NCI-H748 (cell line): ENCODE data around the gene SLC17A1.

Source experiments
- DNase-seq: peaks from one replicate; lab custom pipeline; 2025; ENCODE audit not compliant: unreplicated experiment; lab: John Stamatoyannopoulos, UW

Gene SLC17A1

GRCh38 chr6:25833136-25833535 lies 1.3 kb upstream of the SLC17A1 start:
- no peak for DNase-seq

DNA sequence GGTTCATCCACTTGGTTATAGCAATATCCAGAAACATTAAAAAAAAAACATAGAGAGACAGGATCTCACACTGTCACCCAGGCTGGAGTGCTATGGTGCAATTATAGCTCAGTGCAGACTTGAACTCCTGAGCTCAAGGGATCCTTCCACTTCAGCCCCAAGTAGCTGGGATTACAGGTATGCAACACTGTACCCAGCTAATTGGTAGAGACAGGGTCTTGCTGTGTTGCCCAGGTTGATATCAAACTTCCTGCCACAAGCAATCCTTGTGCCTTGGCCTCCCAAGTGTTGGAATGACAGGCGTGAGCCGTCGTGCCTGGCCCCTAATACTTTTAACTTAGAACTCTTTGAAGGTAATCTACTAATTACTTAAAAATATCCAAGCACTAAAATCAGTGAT lies 818 bp upstream of the SLC17A1 start:
- no peak for DNase-seq

DNA sequence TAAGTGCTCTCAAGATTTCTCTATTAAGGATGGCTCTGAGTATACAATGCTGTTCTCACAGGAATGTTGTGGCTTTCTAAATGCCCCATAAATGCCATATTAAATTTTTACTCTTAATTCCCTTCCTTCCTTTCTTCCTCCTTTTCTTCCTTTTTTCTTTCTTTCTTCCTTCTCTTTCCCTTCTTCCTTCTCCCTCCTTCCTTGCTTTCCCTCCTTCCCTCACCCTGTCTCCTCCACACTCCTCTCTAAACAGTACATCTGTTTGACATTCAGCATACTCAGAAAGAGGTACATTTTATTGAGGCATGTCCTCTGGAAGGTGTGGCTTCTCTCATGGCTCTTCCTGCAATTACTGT lies 433 bp upstream of the SLC17A1 start:
- DNase-seq = no peak

- no peak for DNase-seq
These were observed 1.4 kb downstream of the SLC17A1 start for GRCh38 chr6:25830458-25830857.

DNA sequence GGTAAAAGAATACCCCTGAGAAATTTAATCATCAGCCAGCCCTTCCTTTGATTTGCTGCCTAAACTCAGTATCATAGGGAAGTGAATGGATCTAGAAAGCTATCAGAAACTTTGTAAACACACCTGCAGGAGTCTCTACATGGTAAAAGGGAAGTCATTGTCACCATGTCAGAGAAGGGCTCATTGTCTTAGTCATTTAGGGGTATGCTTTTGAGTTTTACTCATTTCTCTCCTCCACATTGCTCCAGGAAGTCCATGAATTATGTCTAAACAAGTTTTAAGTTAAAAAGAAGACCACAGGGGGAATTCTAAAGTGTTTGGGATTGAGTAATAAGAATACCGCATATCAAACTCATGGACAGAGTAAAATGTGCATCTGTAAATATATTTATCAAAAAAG lies 2.5 kb downstream of the SLC17A1 start:
- DNase-seq = no peak

DNA sequence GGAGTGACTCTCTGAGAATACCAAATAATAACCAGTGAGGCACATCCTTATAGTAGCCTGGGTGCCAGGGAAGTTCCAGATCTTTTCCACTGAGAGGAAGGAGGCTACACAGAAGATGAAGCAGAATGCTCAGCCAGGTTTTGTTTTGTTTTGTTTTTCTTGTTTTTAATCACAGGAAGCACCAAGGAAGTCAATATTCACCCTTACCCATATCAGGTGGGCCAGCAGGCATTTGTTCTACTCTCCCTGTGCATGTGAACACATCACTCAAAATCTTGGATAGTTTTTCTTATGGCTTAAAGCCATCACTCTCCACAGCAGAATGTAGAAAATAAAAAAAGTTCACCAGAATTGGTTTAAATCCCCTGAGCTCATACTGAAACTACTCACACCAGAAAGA lies 10.5 kb downstream of the SLC17A1 start:
- no peak for DNase-seq

DNA sequence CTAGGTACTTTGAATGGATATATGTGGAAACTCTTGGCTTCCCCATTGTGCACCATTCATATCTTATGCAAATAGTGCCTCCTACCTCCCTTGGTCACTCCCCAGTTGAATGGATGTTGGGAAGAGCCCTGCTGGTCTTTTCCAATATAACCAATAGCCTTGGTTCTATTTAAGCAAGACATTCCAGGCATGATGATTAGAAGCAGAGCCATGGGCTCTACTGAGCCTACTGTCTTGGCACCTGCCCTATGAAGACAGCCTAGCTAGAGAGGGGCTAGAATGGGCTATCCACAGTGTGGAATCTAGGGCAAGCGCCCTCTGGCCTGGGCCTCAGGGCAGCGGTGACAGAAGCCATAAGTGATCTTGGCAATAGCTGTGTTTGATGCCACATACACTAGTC lies 15.6 kb downstream of the SLC17A1 start:
- no peak for DNase-seq

DNA sequence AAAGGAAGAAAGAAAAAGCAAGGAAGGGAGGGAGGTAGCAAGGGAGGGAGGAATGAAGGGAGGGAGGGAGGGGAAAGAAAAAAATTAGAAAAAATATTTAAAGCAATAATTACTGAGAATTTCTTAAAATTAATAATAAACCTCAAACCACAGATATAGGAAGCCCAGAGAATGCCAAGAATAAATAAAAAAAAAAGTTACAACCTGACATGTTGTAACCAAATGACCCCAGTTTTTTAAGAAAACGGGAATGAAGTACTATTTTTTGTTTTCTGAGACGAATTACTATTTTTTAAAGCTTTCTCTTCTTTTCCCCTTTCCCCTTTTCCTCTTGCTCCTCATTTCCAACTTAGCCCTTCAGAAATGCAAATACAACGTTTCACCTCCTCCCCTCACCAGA lies 16.7 kb downstream of the SLC17A1 start:
- no peak for DNase-seq

GRCh38 chr6:25804804-25805203 lies 27.0 kb downstream of the SLC17A1 start:
- no peak for DNase-seq

- DNase-seq = no peak
These were observed 30.4 kb downstream of the SLC17A1 start for GRCh38 chr6:25801436-25801835.

- peak; percentile 25 for DNase-seq
These were observed 37.1 kb downstream of the SLC17A1 start for GRCh38 chr6:25794784-25795183.

GRCh38 chr6:25793970-25794369 lies 37.9 kb downstream of the SLC17A1 start:
- no peak for DNase-seq

GRCh38 chr6:25792016-25792415 lies 39.8 kb downstream of the SLC17A1 start:
- DNase-seq = no peak

DNA sequence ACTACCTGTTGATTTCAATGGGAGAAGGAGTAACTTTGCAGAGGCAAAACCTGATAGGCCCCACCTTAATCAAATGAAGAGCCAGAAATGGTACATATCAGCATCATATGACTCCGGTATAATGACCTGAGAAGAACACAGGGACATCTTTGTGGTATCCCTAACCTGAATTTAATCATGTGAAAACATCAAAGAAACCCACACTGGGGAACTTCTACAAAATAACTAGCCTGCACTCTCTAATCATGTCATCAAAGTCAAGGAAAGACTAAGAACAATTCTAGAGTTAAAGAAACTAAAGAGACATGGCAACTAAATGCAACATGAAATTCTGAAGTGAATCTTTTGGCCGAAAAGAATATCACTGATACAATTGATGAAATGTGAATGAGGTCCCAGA lies 42.4 kb downstream of the SLC17A1 start:
- no peak for DNase-seq

- peak; percentile 69 for DNase-seq
These were observed 43.4 kb downstream of the SLC17A1 start for GRCh38 chr6:25788305-25788922.

- DNase-seq = no peak
These were observed 44.4 kb downstream of the SLC17A1 start for GRCh38 chr6:25787428-25787827.

DNA sequence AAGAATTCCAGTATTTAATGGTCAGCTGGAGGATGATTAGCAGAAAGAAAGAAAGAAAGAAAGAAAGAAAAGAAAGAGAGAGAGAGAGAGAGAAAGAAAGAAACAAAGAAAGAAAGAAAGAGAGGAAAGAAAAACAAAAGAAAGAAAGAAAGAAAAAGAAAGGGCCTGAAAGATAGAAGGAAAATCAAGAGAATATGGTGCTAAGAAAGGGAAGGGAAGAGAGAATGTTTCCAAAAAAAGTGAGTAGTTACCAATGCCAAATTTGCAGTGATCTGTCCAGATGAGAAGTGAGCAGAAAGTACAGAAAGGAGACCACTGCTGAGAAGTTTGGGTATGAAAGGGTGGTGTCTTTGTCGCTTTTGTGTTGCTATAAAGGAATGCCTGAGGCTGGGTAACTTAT lies 50.7 kb downstream of the SLC17A1 start:
- no peak for DNase-seq

GRCh38 chr6:25777856-25778649 lies 53.8 kb downstream of the SLC17A1 start:
- no peak for DNase-seq

DNA sequence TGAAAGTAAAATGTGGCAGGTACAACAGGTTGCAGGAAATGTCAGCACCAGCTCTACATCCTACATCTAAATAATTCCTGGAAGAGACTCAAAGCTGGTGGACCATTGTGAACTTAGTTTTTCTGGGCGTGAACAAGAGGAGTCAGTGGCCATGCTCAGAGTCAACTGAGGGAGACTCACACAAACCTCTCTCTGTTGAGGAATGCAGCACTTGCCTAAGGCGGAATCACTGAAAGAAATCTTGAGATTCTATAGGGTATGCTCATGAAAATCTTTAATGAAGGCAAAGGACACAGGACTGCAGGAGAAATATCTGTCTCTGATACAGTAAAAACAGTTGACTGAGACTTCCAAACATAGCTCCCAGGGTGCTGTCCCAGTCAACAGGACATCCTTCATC lies 54.8 kb downstream of the SLC17A1 start:
- DNase-seq = no peak

GRCh38 chr6:25774120-25774715 lies 57.6 kb downstream of the SLC17A1 start:
- peak; percentile 24 for DNase-seq

GRCh38 chr6:25769983-25770382 lies 61.9 kb downstream of the SLC17A1 start:
- no peak for DNase-seq

DNA sequence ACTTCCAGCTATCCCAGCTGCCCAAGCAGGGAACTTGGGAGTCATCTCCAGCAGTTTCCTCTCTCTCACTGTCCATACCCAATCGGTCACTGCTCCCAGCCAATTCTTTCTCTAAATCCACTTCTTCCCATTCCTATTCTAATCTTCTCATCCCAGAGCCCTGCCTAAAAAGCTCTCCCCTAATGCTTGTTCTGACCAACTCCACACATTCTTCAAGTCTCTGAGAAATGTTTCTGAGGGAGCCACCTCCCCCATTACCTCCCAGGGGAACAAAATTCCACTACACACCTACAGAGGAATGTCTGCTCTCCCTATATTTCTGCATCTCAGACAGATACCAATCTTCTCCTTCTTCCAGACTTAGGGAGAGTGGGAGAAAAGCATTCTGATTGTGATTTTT lies 63.3 kb downstream of the SLC17A1 start:
- no peak for DNase-seq
